ENCODE measurements around the gene VAV3. TPM values are rescaled to one million over a fixed set of nuclear protein-coding genes. Genes with fewer than 3 reads are reported as not detected.

The VAV3 gene
- total and polyA plus RNA-seq, 2 of the 13 experiments (the other 11 are each of a cell fraction or from before 2014, with no cell fraction given), result 15.9 to 29.8 TPM

DNA sequence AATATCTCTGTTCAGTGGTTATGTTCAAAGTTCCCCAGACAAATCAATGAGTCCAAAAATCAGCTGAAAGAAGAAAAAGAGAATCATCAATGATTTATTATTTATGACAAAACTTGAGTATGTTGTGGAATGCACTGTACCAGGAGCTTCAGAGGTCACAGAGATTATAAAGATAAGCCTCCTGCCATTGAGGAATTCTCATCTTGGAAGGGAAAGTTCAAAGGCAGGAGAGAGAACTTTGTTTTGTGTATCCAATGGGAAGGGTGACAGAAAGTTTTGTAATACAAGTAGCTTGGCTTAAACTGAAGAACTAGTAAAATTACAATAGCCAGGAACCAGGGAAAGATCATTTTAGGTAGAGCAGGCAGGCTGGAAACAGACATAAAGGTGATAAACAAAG, 367.7 kb downstream of the VAV3 start (continued):
- TF ChIP-seq, protein P1, sequence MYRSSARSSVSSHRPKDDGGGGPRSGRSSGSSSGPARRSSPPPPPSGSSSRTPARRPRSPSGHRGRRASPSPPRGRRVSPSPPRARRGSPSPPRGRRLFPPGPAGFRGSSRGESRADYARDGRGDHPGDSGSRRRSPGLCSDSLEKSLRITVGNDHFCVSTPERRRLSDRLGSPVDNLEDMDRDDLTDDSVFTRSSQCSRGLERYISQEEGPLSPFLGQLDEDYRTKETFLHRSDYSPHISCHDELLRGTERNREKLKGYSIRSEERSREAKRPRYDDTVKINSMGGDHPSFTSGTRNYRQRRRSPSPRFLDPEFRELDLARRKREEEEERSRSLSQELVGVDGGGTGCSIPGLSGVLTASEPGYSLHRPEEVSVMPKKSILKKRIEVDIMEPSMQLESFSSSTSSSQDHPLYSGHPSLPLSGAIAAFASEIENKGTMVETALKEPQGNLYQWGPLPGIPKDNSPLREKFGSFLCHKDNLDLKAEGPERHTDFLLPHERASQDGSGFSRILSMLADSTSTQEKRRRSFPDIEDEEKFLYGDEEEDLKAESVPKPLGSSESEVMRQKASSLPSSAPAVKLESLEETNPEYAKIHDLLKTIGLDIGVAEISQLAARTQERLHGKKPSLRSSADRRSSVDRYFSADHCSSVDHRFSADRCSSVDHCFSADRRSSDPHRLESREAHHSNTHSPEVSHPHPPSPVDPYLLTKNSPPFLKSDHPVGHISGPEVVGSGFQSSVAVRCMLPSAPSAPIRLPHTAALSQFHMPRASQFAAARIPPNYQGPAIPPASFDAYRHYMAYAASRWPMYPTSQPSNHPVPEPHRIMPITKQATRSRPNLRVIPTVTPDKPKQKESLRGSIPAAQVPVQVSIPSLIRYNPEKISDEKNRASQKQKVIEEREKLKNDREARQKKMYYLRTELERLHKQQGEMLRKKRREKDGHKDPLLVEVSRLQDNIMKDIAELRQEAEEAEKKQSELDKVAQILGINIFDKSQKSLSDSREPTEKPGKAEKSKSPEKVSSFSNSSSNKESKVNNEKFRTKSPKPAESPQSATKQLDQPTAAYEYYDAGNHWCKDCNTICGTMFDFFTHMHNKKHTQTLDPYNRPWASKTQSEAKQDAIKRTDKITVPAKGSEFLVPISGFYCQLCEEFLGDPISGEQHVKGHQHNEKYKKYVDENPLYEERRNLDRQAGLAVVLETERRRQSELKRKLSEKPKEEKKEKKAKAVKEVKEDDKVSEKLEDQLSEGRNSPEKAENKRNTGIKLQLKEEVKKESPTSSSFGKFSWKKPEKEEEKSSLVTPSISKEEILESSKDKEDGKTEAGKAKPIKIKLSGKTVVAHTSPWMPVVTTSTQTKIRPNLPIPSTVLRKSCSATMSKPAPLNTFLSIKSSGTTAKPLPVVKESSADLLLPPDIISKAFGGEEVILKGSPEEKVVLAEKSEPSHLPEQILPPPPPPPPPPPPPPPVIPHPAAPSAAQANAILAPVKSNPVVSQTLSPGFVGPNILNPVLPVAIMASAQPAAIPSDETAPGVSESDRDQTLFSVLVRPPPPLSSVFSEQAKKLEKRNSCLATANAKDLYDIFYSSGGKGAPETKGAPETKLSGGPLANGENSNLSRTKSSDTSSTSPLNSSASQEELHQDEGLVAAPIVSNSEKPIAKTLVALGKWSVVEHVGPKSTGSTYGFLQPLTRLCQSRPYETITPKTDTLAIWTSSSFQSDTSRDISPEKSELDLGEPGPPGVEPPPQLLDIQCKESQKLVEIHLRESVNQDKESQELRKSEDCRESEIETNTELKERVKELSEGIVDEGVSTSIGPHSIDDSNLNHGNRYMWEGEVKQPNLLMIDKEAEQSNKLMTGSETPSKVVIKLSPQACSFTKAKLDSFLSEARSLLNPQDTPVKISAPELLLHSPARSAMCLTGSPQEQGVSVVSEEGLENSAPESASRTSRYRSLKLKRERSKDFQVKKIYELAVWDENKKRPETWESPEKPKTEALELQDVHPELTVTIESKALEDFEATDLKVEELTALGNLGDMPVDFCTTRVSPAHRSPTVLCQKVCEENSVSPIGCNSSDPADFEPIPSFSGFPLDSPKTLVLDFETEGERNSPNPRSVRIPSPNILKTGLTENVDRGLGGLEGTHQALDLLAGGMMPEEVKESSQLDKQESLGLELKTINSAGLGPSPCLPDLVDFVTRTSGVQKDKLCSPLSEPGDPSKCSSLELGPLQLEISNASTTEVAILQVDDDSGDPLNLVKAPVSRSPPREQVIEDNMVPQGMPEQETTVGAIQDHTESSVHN (CRISPR knock-in tag; IDR thresholded peaks at IDR 0.05), result no peak
- no peak for TF ChIP-seq KDM4B (CRISPR knock-in tag; IDR thresholded peaks at IDR 0.05)
- 0 out of 2 replicates have a peak, but pooled peaks have one; percentile 28 for TF ChIP-seq IRF2 (CRISPR knock-in tag; IDR thresholded peaks at IDR 0.05)
- no peak for TF ChIP-seq SOX6 (IDR thresholded peaks at IDR 0.05)
- peak; percentile 90 for TF ChIP-seq SOX6 (CRISPR knock-in tag; IDR thresholded peaks at IDR 0.05)
- no peak for TF ChIP-seq RAD51 (IDR thresholded peaks at IDR 0.05; ENCODE audit: borderline replicate concordance)
- TF ChIP-seq ZNF547 (CRISPR knock-in tag; IDR thresholded peaks at IDR 0.05), result no peak
- peak; percentile 75 for TF ChIP-seq TCF7L2 (IDR thresholded peaks at IDR 0.05; ENCODE audit: low read depth, low read length)
- TF ChIP-seq KAT8 (CRISPR knock-in tag; IDR thresholded peaks at IDR 0.05), result 0 out of 2 replicates have a peak, but pooled peaks have one; percentile 14
- TF ChIP-seq ZBTB21 (CRISPR knock-in tag; IDR thresholded peaks at IDR 0.05), result no peak
- TF ChIP-seq, protein P2, sequence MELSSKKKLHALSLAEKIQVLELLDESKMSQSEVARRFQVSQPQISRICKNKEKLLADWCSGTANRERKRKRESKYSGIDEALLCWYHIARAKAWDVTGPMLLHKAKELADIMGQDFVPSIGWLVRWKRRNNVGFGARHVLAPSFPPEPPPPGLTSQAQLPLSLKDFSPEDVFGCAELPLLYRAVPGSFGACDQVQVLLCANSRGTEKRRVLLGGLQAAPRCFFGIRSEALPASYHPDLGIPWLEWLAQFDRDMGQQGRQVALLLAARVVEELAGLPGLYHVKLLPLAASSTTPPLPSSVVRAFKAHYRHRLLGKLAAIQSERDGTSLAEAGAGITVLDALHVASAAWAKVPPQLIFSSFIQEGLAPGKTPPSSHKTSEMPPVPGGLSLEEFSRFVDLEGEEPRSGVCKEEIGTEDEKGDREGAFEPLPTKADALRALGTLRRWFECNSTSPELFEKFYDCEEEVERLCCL (CRISPR knock-in tag; IDR thresholded peaks at IDR 0.05; ENCODE audit: borderline replicate concordance), result no peak
- TF ChIP-seq TCF7 (IDR thresholded peaks at IDR 0.05; ENCODE audit: low read depth), result peak; percentile 92
- TF ChIP-seq ZNF879 (CRISPR knock-in tag; IDR thresholded peaks at IDR 0.05), result no peak
- peak; percentile 66; the same call in 1 of the 2 replicates for TF ChIP-seq ZGPAT (CRISPR knock-in tag; IDR thresholded peaks at IDR 0.05)
- TF ChIP-seq HINFP (CRISPR knock-in tag; IDR thresholded peaks at IDR 0.05; ENCODE audit: low read depth), result no peak
